Activated CD4-positive, alpha-beta T cell treated with anti-CD3 and anti-CD28 coated beads, Interleukin-2, amount 50 U/mL, for 4 hours (primary cell): ENCODE measurements around the gene MAEA.

Experiments
- DNase-seq, 2 experiments: peaks; one replicate each; pipeline ENCODE4 v3.0.0-alpha.2; 2020

The MAEA gene

DNA sequence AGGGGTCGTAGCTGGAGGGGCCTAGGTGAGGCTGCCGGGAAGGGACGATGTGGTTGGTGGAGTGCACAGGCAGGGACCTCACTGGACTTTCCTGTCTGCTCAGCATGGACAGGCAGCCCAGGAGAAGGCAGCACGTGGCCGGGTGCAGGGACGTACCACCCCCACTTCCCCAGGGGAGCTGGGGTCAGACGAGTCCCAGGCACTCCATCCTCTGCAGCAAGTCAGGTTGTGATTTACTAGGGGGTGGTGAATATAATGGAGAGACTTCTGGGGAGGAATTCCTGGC lies 39.2 kb upstream of the MAEA start:
- DNase-seq: no peak

DNA sequence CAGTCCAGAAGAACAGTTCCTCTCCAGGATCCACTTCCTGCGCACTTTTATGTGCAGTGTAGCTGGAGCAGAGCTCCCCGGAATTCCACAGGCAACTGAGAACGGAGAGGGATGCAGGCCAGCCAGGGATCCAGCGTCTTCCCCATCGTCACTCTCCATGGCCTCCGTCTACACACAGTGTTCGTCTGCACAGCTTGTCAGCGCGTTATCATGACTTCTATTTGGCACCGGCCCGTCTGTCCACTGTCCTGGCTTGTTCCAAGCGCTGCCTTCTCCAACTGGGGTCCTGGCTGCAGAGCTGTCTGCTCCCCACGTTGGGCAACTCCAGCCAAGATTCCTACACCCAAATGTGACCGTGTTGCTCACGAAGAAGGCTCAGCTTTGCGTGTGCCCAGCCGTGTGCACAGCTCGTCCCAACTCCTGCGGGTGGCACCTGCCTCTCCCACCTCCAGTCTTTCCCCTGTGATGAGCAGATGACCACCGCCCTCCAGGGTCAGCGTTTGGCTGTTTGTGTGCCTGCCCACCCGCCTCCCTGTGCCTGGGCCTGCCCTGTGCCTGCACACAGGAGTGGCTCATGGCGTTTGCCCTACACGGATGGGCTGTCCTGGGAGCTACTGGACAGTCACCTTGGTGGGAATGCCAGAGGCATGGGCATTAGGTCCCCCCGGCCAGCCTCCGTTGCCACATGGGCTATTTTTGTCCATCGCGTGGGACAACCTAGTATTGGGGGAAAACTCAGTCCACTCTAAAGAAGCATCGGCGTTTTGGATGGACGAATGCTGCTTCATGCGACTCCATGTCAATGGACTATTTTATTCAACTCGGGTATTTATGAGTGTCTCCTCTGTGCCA lies 38.5 kb upstream of the MAEA start:
- no peak for DNase-seq

DNA sequence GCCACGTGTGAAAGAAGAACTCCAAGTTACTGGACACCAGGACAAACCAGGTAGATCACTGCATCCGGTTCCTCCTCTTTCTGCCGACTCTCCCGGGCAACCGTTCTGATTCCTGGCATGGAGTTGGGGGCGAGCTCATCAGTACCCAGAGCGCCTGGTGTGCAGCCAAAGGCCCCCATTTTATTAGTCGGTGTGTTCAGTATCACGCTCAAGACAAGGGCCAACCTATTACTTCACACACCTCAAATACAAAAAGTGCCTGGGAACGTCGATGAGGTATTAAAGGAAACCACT lies 38.0 kb upstream of the MAEA start:
- DNase-seq: no peak

DNA sequence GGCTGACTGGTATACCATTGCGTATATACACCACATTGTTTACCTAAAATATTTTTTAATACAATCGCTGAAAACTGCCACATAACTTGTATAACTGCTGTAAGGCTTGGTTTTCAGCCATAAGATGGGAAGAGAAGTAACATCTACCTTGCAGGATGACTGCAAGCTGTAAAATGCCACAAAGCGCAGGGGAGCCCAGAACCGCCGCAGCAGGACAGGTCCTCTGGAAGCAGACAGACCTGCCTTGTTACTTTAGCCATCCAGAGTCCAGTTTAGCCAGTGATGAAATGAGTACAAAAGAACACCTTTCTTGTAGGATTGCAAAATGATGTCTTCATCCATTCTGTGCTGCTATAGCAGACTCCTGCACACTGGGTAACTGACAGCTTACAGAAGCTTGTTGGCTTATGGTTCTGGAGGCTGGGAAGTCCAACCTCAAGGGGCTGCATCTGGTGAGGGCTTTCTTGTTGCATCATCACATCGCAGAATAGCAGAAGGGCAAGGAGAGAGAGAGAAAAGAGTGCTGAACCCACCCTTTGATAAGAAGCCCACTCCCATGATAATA lies 36.7 kb upstream of the MAEA start:
- DNase-seq: no peak

DNA sequence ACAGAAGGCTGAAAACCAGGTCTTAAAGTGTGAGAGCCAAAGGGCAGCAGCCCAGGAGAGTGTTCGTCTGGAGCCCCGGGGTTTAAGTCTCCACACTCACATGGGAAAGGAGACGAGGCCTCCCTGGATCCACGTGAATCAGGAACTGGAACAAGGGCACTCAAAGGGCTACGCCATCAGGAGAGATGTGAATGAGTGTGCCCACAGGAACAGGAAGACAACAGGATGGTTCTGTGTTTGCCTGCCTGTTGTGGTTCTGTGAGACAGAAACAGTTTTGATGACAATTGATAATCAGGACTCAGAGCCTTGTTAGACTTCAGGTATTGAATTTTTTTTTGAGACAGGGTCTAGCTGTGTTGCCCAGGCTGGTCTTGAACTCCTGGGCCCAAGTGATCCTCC lies 35.9 kb upstream of the MAEA start:
- DNase-seq: no peak

DNA sequence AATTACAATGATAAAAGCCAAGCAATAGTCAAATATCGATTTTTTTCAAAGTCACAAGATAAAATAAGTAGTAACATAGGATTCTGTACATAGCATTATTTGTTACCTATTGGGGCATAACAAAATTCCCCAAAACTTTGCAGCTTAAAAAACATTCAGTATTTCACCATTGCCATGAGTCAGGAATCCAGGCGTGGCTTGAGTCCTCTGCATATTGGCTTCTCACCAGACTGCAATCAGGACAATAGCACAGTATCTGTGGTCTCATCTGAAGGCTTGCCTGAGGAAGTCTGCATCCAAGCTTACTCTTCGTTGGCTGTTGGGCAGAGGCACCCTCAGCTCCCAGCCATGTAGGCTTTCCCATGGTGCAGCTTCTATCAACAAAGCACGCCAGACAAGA lies 34.5 kb upstream of the MAEA start:
- no peak for DNase-seq

DNA sequence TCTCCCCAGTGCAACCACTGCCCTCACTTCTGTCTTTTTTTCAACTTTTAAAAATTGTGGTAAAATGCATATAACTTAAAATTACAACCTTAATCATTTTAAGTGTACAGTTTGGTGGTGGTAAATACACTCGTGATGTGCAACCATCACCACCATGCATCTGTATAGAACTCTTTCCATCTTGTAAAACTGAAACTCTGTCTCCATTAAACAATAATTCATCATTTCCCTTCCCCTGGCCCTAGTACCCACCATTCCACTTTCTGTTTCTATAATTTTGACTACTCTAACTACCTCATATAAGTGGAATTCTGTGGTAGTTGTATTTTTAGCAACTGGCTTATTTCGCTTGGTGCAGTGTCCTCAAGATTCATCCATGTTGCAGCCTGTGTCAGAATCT lies 34.0 kb upstream of the MAEA start:
- DNase-seq: no peak

DNA sequence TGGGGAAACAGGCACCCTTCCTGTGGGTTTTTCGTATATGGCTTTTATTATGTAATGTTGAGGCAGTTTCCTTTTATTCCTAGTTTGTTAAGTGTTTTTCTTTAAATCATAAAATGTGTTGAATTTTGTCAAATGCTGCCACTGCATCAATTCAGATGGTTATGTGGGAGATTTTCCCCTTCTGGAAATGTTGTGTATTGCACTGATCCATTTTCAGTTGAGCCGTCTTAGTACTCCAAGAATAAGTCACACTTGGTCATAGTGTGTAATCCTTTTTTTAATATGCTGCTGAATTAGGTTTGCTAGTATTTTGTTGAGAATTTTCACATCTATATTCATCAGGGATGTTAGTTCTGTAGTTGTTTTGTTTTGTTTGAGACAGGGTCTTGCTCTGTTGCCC lies 31.2 kb upstream of the MAEA start:
- DNase-seq: no peak

DNA sequence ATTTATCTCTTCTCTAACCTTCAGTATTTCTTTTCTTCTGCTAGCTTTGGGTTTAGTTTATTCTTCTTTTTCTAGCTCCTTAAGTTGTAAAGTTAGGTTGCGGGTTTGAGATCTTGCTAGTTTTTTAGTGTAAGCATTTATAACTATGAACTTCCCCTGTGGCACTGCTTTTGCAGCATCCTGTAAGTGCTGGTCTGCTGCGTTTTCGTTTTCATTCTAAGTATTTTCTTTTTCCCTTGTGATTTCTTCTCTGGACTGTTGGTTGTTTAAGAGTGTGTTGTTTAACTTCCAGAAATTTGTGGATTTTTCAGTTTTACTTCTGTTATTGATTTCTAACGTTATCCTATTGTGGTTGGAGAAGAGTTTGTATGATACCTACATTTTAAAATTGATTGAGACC lies 29.7 kb upstream of the MAEA start:
- DNase-seq: no peak

DNA sequence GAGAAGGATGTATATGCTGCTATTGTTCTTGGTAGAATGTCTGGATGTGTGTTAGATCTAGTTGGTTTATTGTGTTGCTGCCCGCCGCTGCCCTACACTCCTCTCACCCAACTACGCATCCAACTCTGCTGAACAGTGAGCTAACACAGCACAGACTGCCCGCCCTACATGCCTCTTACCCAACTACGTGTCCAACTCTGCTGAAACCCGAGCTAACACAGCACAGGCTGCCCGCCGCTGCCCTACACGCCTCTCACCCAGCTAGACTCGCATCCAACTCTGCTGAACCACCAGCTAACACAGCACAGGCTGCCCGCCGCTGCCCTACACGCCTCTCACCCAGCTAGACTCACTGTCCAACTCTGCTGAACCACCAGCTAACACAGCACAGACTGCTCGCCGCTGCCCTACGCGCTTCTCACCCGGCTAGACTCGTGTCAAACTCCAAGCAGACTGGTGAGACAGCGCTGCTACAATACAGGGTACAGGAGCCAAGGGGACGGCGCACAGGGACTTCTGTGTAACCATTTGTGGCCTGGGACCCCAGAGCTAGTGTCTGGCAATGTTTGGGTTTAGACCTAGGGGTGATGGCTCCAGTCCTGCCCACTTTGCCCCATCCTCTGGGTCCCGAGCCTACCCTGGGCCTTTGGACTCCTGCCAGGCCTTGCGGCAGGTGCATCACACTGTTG lies 29.1 kb upstream of the MAEA start:
- DNase-seq: no peak

DNA sequence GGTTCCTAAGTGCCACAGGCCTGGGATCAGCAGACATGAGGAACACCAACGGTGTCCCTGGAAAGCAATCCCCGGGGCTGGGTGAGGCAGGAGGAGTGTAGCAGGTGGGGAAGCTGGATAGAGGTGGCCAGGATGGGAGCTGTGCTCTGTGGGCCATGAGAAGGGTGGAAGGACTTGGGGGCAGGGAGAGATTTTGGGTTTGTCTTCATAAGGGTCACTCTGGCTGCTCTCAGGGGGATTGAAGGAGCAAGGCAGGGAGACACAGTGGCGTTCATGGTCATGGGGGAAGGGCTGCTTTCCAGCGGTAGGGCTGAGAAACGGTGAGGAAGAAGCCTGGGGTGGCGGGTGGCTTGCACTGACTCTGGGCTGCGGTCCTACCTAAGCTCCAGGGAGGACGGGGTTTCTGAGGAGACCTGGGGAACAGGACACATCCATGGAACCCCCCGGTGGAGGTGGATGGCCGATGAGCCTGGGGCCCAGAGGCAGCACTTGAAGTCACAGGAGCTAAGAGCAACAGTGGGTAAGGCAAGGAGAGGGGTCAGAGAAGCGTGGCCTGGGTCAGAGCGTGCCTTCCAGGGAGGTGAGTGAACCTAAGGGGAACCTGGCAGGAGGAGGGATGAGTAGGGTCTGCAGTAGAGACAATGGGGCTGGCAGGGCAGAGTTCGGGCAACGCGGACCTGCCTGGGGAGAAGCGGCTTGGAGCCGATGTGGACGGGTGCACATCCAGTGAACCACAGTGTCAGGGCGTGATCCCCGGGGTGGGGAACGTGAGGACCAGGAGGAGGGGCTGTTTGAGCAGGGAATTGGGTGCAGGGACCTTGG lies 28.4 kb upstream of the MAEA start:
- DNase-seq: no peak

DNA sequence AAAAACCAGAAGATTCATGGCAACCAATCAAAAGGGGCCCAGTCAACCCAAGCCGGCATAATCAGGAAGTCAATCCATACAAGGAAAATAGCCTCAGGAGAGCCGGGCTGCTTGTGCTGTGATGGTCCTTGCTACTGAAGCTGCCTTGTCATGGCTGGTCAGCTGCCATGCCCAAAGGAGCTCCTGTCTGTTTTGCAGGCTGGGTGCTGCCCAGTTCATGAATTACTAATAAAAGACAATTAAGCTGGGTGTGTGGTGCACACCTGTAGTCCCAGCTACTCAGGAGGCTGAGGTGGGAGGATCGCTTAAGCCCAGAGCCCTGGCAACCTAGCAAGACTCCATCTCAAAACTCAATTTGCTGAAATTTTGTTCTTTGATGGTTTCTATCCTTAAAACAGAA lies 24.7 kb upstream of the MAEA start:
- no peak for DNase-seq

DNA sequence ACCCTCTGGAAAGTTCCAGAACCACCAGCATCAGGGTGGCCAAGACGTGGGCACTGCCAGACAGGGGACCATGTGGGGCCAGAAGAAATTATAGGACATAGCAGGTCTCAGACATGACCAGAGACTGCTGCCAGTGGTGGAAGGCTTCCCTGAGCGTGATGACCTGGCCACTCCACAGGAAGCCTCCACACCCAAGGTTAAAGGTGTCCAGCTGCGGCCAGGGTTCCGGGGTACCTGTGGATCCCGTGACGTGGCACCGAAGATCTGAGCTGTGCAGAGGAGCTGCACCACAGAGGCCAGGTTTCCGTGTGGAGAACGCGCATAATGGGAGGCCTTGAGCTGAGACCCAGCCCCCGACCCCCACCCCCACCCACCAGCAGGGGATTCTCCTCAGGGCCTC lies 24.3 kb upstream of the MAEA start:
- DNase-seq: no peak

DNA sequence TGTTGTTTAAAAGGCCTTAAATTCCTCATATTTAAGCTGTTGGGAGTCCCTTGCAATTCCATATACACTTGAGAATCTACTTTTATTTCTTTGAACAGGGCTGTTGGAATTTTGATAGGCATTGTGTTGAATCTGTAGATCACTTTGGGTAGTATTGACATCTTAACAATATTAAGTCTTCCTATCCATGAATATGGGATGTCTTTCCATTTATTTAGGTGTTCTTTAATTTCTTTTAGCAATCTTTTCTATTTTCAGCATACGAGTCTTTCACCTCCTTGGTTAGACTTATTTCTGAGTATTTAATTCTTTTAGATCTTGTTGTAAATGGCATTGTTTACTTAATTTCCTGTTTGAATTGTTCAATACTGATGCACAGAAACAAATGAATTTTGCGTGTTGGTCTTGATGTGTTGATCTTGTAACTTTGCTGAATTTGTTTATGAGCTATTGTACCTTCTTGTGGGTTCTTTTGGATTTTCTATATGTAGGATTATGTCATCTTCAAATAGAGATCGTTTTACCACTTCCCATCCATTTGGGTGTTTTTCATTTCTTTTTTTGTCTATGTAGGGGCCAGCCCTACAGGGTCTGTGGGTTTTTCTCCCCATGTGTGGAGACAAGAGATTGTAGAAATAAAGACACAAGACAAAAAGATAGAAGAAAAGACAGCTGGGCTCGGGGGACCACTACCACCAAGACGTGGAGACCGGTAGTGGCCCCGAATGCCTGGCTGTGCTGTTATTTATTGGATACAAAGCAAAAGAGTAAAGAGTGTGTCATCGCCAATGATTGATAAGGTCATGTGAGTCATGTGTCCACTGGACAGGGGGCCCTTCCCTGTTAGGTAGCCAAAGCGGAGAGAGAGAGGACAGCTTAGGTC lies 22.6 kb upstream of the MAEA start:
- no peak for DNase-seq

DNA sequence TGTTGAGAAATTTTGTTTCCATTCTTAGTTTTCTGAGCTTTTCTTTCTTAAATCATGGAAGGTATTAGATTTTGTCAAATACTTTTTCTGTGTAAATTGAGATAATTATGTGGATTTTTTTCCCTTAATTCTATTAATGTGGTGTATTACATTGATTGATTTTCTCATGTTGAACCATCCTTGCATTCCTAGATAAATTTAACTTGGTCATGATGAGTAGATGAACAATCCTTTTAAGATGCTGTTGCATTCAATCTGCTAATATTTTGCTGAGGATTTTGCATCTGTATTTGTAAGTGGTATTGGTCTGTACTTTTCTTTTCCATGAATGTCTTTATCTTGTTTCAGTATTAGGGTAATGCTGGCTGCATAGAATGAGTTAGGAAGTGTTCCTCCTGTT lies 20.5 kb upstream of the MAEA start:
- no peak for DNase-seq

DNA sequence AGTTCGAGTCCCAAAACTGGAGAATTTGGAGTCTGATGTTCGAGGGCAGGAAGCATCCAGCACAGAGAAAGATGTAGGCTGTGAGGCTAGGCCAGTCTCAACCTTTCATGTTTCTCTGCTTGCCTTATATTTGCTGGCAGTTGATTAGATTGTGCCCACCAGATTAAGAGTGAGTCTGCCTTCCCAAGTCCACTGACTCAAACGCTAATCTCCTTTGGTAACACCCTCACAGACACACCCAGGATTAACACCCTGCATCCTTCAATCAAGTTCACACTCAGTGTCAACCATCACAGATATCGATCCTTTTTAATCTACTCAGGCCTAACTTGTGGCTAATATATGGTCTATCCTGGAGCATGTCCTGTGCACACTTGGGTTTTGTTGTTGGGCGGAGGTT lies 18.0 kb upstream of the MAEA start:
- no peak for DNase-seq

DNA sequence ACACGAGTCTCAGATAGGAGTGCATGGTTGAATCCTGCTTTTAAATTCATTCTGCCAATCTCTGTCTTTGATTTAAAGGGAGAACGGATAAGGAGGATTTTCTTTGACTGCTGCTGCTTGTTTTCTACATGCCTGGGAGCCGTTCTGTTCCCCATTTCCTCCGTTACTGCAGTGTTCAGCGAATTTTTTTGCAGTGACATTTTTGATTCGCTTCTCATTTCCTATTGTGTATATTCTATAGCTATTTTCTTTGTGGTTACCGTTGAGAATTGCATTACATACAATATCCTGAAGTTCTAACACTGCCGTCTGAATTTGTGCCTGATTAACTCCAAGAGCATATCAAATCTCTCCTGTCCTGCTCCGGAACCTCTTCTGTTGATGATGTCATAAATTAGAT lies 14.8 kb upstream of the MAEA start:
- no peak for DNase-seq

DNA sequence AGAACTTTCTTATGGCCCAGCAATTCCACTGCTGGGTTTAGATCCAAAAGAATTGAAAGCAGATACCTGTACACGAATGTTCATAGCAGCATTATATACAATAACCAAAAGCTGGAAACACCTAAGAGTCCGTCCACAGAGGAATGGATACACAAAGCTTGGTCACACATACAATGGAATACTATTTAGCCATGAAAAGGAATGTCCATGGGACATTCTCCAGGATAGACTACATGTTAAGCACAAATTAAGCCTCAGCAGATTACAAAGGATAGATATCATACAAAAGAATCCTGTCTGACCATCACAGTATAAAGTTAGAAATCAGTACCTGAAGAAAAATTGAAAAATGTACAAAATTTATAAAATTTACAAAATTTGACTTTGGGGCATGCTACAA lies 12.7 kb upstream of the MAEA start:
- no peak for DNase-seq

DNA sequence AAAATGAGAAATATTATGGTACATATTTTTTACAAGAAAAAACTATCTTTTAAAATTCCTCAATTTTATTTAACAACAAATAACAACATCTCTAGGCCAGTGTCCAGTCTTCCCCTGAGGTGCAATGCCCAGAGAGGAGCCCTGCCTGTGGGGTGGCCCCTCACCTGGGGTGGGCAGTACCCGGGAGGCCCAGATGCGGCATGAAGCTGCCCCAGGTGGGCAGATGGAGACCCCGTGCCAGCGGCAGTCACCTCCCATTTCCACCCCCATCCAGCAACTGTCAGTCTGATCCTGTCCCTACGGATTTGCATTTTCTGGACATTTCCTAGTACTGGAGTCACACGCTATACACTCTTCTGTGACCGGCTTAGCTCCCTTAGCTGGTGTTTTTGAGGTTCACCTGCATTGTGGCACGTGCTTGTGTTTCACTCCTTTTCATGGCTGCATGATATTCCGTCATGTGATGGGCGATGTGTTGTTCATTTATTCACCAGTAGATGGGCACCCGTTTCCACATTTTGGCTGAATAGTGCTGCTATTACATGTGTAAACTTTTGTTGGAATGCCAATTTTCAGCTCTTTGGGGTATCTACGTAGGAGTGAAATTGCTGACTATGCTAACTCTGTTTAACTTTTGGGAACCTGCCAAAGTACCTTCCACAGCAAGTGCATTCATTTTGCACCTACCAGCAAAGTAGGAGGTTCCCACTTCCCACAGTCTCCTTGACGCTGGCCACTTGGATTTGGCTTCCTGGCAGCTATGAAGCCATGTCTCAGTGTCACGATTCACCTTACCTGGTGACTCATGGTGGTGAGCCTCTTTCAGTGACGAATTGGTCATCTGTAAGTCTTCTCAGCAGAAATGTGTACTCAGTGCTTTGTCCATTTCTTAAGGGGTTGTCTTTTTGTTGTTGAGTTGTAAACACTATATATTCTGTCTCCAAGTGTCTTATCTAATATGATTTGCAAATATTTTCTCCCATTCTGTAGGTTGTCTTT lies 11.7 kb upstream of the MAEA start:
- no peak for DNase-seq

DNA sequence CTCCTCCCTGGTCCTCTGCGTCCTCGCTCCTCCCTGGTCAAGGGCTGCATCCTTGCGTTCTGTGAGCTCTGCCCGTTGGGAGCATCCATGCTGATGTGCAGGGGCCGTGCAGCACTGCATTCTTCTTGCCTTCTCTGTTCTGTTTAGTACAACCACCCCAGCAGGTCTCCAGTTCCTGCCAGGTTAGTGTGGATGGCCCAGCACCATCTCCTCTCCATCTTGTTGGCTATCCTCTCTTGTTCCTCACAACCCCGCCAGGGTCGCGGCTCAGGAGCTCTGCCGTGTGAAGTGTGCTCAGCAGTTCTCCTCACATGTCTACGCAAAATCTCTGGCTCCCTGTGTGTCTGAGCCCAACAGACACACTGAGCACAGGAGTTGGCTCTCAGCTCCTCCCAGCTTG lies 10.4 kb upstream of the MAEA start:
- DNase-seq: no peak

DNA sequence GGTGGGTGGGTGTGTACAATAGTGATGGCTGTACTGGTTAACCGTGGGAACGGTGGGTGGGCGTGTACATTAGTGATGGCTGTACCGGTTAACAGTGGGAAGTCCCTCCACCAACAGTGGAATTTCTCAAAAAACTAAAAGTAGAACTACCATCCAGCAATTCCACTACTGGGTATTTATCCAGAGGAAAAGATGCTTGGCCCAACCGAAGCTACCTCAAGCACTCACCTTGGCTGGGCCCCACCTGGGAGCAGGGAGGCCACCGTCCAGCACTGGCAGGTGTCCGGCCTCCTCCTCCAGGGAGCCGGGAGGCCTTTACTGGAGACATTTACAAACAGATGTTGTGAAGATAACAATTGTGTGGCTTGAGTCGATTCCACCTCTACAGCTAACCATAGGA lies 6.0 kb upstream of the MAEA start:
- DNase-seq: no peak
